HG02798 (cell line): ENCODE measurements around the gene FHIT.

Experiments
- ATAC-seq: cut with Tn5 transposase; IDR thresholded peaks from one replicate; pipeline ENCODE4 v1.9.1; 2021; ENCODE audit warnings: mild to moderate bottlenecking; ENCODE audit not compliant: unreplicated experiment, poor library complexity

FHIT gene

DNA sequence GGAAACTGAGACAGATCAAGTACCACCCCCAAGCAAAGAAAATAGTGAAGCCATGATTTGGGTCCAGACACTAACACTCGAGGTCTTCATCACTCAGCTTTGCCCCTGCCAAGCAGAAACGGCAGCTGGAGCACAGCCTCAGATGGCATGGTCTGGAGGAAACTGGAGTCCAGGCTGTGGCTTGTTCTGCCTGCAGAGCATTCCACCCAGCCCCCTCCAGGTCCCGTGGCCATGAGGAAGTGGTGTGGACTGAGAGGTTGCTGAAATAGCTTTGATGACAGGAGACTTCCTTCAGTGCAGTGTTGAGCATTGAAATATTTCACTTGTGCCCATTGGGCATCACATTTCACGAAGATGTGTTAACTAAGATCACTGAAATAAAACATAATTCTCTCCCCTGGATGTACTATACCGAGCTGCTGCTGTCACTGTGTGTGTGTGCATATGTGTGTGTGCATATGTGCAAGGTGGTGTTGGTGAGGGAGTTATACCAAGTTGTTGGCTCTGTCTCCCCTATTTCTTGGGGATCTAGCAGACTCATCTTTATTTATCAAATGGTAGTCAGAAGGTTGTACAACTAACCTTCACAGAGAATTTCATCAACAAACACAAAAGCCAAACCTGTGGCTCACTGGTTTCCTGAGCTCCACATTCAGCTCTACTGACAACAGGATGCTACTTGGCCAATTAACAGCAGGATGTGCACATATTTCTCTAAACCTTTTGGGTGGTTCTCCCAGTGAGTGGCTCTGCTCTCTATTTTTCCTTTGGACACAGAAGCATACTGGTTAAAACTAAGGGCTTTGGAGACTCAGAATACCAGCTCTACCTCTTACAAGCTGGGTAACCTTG, 1541.3 kb downstream of the FHIT start:
- ATAC-seq, result no peak

DNA sequence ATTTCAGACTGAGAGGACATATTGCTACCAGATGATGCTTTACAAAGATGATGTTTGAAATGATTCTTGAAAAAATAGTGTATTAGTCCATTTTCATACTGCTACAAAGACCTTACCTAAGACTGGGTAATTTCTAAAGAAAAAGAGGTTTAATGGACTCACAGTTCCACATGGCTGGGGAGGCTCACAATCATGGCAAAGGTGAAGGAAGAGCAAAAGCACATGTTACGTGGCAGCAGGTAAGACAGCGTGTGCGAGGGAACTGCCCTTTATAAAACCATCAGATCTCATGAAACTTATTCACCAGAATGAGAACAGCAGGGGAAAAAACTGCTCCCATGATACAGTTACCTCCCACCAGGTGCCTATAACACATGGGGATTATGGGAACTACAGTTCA, 1543.0 kb downstream of the FHIT start:
- no peak for ATAC-seq

DNA sequence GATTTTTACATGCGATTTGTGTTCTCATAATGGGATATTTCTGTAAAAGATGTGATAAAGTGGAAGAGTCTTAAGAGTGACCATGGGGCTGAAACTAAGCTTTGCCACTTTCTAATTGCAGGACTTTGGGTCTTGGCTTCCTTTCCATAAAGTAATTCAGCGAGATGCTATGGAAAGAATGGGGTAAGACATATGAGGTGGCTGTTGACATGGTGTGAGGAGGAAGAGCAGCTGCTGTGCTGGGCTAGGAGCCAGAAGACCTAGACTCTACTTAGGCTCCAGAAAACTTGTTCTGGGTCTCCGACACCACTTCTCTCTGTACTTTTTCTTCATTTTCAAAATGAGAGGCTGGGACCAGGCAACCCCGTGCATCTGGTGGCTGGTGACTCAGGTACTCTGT, 1547.0 kb downstream of the FHIT start:
- no peak for ATAC-seq

DNA sequence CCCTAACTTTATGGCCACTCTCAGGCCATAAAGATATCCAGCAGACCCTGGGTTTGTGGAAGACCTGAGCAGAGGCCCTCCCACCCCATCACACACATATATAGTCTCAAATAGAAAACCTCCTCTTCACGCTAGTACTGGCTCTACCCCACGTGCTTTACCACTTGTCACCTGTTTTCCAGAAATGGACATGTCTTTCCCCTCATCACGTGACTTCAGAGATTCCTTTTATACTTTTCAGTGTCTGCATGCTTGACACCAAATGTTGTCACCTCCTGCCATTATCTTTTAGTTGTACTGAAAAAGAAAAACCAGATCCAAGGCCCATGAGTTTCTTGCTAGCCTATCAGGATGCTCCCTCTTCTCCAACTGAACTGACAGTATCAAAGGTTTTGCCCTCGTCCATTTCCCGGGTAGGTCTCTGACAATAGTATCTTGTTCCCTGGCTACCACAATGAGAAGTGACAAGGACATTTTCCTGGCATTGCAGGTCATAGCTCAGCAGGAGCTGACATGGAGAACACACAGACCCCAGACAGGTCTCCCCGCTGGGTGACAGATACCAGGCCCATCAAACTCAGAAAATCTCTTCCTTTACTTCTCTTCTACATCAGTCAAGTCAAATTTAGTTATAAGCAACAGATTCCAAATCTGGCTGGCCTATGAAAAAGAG, 1551.5 kb downstream of the FHIT start:
- ATAC-seq, result no peak
